GM19238 (cell line): Measurements from ENCODE around the gene ITPR1.
A peak's percentile ranks its signal among the peaks of the same experiment; 100 is the strongest.

Experiments used
- DNase-seq: peaks from one replicate; pipeline ENCODE4 v3.0.0; 2011; ENCODE audit warnings: low spot score; ENCODE audit not compliant: insufficient read length

The ITPR1 gene

GRCh38 chr3:4772171-4772804 is 279.1 kb downstream of the ITPR1 start:
- DNase-seq: no peak

DNA sequence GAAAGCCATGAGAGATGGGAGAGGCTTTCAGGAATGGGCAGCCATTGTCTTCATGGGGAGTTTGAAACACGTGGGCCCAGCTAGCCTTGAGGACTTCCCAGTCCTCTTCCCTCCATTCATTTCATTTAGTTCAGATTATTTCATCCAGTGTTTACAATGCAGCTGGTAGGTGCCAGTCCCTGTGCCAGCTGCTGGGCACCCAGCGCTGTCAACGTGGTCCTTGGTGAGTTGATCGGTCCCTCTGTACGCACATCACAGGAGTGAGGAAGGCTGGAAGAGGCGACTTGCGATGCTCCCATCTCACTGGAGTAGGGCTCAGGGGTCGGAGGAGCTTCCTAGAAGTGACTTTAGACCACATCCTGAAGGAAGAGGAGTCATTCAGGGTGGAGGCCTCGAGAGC is 279.7 kb downstream of the ITPR1 start:
- no peak for DNase-seq

- no peak for DNase-seq
These were observed 280.4 kb downstream of the ITPR1 start for GRCh38 chr3:4773583-4773982.

DNA sequence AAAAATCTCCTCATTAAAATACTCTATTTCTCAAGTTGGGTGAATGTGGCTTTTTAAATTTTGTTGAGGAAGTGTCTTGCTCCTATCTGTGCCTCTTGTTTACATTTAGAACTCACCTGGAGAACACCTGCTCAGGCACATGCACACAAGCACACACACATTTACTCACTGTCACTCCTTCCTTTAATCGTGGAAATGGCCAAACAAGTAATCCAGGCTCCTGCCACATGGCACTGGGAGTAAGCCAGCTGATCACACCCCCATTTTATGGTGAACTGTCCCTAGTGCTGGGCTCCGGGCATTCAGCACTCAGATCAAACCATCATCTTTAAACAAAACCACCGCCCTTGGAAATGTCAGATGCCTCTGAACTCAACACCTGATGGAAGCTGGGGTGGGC is 281.4 kb downstream of the ITPR1 start:
- DNase-seq: no peak

DNA sequence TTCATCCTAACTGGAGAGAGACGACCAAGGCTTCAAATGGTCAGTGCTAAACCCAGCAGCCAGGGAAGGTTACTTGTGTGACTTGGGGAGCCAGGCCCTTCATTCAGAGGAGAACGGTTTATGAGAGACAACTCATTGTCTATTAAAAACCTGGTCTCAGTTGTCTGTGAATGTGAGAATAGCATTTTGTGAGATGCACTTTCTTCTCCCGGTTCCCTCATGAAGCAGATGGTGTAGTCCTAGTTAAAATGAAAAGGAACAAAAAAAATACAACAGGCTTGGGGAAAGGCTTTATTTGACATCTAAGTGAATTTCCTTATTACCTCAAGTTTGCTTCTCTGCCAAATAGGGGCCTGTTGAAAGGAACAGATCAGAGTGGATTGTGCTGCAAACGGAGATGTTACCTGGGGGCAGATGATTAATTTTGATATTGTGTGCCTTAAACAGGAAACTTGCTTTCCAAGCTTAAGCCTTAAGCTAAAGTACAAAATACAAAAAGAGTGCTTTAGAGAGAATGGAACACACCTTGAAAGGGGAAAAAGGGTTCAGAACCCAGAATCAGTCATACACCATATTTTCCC is 283.3 kb downstream of the ITPR1 start:
- no peak for DNase-seq

DNA sequence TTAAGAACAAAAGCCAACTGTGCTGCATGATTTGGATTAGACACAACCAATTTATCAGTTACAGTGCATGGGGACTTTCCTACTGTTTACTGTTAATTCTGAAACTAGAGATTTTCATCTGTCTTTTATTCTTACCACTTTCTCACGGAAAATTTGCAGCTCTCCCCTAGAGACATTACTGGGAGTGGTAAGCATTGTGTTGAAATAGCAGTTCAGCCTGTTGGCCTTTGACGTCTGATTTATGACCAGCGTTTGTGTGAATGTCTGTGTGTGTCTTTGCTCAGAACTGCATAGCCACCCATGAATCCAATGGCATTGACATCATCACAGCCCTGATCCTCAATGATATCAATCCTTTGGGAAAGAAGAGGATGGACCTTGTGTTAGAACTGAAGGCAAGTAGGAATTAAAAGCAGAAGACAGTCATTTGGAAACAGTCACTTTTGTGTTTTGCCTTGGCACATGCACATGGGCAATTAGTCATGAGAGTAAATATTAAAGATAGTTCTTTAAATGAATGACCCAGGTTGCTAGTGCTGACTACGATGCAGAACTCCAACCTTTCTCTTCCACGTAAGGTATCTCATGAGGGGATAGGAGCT is 283.9 kb downstream of the ITPR1 start:
- peak; percentile 53 for DNase-seq

- DNase-seq: no peak
These were observed 285.0 kb downstream of the ITPR1 start for GRCh38 chr3:4778119-4778518.

DNA sequence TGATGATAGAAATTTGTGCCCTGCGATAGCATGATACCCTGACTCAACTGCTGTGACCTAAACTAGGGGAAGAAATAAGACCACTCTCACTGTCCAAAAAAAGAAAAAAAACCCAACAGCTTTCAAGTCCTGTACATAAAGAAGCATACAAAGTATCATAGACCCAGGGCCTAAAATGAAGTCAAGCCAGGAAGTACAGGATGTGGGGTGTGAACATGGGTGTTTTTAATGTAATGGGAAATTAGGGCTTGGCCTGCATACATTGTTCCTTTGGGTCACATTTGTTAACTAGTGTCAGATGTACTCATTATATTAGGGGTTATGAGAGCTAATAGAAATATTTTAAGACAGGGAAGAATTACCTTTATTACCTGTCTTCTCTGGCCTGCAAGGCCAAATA is 285.6 kb downstream of the ITPR1 start:
- DNase-seq: no peak

GRCh38 chr3:4780545-4780957 is 287.4 kb downstream of the ITPR1 start:
- DNase-seq: no peak

DNA sequence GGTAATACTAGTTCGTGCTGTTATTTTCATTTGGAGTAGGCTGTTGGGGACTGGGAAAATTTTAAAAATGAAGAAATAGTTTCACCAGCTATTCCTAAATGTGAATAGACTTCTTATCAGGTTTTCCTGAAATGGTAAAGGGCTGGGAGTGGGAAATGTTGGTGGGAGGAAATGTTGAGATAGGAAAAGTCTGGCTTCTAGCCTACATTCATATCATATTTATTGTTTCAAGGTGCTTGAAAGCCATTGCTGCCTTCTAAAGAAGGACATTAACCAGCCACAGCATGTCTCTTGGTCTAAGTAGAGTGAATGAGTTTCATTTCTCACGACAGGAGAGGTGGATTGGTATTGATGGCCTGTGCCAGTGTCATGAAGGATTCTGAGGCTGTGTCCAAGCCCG is 288.9 kb downstream of the ITPR1 start:
- DNase-seq: no peak

DNA sequence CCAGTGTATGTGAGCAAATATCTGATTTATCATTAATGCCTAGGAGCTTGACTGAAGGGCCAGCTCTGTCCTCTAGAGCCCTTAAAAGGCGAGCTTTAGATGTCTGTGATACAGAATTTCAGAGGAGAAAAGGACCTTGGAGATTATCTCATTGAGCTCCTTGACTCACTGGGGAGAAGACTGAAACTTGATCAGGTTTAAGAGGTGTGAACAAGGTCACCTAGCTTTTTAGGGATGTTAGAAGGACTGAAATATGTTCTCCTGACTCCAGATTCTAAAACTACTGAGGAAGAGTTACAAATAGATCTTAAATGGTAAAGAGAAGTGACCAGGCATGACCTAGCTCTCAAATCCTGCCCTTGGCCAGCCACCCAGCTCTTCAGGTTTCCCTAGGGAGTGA is 292.4 kb downstream of the ITPR1 start:
- no peak for DNase-seq

- no peak for DNase-seq
These were observed 293.3 kb downstream of the ITPR1 start for GRCh38 chr3:4786431-4786830.

DNA sequence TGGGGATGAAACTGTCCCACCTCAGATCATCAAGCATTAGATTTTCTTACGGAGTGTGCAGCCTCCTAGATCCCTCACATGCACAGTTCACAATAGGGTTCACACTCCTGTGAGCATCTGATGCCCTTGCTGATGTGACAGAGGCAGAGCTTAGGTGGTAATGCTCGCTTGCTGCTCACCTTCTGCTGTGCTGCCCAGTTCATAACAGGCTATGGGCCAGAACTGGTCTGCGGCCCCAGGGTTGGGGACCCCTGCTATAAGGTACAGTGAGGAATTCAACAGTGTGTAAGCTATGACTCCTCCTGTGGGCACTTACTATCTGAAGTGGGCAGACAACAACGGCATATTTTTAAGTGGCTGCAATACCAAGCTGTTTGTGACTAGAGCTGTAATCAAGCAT is 298.2 kb downstream of the ITPR1 start:
- DNase-seq: no peak

DNA sequence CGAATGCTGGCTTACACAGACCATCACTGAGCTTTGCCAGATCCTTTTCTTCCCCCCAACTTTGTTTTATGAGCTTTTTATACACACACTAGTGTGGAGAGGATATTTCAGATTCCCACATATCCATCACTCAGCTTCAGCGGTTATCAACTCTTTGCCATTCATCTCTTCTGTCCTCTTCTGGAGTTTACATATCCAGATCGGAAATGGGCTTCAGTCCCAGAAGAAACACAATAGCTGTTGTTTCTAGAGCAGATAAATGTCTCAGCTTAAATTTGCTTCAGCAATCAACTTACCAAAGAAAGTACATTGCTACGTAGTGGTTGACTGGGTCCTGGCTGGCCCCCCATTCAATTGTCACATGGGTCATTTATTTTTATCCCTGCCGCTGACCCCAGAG is 300.2 kb downstream of the ITPR1 start:
- no peak for DNase-seq

GRCh38 chr3:4794331-4794730 is 301.2 kb downstream of the ITPR1 start:
- no peak for DNase-seq

GRCh38 chr3:4794798-4795197 is 301.6 kb downstream of the ITPR1 start:
- no peak for DNase-seq

GRCh38 chr3:4795905-4796304 is 302.8 kb downstream of the ITPR1 start:
- DNase-seq: no peak

DNA sequence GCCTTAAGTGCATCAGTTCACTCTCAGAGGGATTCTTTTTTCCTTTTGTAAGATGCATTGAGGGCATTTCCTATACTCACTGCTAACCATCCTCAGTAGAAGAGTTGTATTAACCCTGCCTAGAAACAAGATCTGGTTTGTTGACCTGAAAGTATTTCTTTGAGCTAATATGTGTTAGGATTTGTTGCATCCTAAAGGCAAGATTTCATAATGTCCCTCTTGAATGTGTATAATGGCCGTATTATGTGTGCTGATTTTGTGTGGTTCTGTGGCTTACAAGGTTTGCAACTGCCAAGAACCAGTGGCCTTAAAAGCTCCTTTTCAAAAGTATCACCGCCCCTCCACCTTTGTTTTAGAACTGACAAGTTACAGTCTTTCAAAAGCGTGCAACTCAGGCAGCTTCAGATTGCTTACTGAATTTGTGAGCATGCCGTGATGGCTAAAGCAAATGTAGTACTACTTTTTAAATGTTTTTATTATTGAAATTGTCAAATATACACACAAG is 304.1 kb downstream of the ITPR1 start:
- DNase-seq: no peak

GRCh38 chr3:4799266-4800256 is 306.4 kb downstream of the ITPR1 start:
- DNase-seq: no peak

GRCh38 chr3:4800595-4800994 is 307.4 kb downstream of the ITPR1 start:
- no peak for DNase-seq

GRCh38 chr3:4801892-4802291 is 308.7 kb downstream of the ITPR1 start:
- no peak for DNase-seq

DNA sequence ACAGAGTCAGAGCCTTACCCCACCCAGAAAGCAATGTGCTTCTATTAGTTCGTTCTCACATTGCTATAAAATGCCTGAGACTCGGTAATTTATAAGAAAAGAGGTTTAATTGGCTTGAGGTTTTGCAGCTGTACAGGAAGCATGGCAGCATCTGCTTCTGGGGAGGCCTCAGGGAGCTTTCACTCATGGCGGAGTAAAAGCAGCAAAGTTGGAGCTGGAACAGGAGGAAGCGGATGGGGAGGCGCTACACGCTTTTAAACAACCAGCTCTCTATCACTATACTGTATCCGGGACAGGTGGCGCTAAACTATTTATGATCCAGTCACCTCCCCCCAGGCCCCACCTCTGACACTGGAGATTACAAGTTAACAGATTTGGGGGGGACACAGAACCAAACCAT is 309.8 kb downstream of the ITPR1 start:
- no peak for DNase-seq
